OCI-LY1 (cell line): ENCODE data around the gene OXT.

ENCODE experiments used
- CTCF ChIP-seq: fragments of 200-600 bp; sonication (generic), shearing (Covaris generic); IDR thresholded peaks from 2 replicates; pipeline ENCODE4 v1.5.1; 2017; ENCODE audit warnings: mild to moderate bottlenecking, antibody characterized with exemption, low read length, moderate library complexity, mixed read lengths
- EZH2 ChIP-seq: fragments of 200-600 bp; sonication (generic), shearing (Covaris generic); IDR thresholded peaks from 2 replicates; pipeline ENCODE4 v1.8.0; 2017; ENCODE audit warnings: borderline replicate concordance, mixed run types, mild to moderate bottlenecking, antibody characterized with exemption, low read length, moderate library complexity, mixed read lengths

DNA sequence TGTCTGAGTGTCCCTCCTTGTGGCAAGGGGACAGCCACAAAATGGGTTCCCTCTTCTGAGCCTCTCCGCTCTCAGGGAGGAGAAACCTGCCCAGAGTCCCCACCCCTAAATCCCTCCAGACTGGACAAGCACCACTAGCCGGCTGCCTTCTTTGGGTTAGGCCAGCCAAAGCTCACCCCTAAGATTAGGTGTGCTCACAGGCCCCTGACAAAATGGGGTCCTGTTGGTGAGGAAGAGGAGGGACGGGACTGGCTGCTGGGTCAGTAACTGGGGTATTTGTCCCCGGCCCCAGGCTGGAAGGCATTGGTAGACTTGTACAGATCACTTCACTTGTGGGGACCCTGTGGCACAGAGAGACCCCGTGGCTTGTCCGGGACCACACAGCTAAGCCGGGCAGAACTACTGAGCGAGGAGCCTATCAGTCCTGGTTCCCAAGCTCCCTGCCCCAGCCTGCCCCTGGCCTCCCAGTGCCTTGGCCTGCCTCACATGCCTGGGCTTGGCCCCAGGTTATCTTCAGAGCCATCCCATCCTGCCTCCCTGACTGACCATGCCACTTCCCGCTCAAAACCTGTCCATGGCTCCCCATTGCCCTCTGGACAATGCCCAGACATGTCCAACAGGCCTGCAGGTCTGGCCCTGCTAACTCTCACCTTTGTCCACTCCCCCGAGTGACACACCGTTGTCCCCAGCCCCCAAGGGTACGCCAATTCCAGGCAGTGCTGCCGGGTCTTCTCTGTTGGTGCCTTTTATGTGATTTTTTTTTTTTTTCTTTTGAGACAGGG lies 23.6 kb downstream of the OXT start:
- TF ChIP-seq EZH2 (no peak), CTCF (no peak)
